ENCODE measurements around the gene RAN.
A peak's percentile ranks its signal among the peaks of the same experiment; 100 is the strongest.
"Not testable (repeated sequence)": the region's sequence is repeated elsewhere in the genome, so short reads cannot be mapped to it uniquely, and the experiment has no call there.

The RAN gene

DNA sequence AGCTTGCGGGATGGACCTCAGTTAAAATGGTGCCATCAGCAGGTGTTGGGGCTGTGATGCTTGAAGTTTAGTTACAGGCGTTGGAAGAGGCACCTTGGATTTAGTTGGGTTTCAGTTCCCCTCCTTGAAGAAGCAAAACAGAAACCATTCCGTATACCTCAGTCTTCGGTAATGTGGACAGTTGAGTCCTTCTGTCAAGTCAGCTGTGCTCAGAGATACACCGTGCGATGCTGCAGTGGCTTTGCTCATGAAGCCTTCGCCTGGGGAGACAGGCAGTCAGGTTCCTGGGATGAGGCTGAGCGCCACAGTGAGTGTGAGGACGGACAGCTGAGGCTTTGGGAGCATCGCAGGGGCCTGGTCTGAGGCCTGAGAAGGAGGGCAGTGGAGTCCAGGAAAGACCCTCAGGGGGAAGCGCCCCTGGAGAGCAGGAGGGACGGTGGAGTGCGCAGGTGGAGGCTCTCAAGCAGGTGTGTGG lies 7.4 kb downstream of the RAN start:
- Mint-ChIP-seq H3K4me1 (ENCODE audit: low read depth) (peaks cover 64% of the 10 kb centered on the region), H3K27ac (peak overlapping the region; percentile 77), H3K27me3 (no peaks in the 10 kb centered on the region), H3K36me3 (ENCODE audit: low read depth) (peaks cover 47% of the 10 kb centered on the region), H3K9me3 (no peaks in the 10 kb centered on the region), H3K4me3 (no peak overlapping the region)
- no peak for DNase-seq

- Mint-ChIP-seq H3K27me3 (no peaks in the 10 kb centered on the region), H3K9me3 (no peaks in the 10 kb centered on the region), H3K27ac (peak overlapping the region; percentile 79), H3K36me3 (ENCODE audit: low read depth) (peaks cover 40% of the 10 kb centered on the region), H3K4me1 (ENCODE audit: low read depth) (peaks cover 58% of the 10 kb centered on the region), H3K4me3 (peak overlapping the region; percentile 43)
- peak; percentile 39 for DNase-seq
Measured at GRCh38 chr12:130879781-130880389, 8.0 kb downstream of the RAN start.

DNA sequence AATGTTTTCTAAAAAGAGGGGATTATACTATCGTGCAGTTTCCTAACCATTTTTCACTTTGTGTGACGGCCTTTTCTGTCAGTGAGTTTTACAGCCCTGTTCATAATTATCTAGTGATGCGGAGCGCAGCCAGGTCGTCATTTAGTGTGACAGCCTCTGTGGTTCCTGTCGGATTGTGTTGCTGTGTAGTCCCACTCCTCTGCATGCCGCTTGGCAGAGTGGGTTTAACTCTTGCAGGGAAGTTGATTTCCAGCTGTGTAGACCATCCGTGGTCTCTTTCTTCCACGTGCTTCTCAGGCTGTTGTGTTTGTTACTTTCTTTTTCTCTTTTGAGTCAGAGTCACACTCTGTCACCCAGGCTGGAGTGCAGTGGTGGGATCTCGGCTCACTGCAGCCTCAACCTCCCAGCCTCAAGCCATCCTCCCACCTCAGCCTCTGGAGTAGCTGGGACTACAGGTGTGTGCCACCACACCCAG lies 8.6 kb downstream of the RAN start:
- no peaks in the 10 kb centered on the region for H3K27me3 Mint-ChIP-seq
- DNase-seq = peak; percentile 38
- H3K27ac Mint-ChIP-seq = peak overlapping the region; percentile 79
- peak overlapping the region; percentile 43 for H3K4me3 Mint-ChIP-seq
- H3K4me1 Mint-ChIP-seq (ENCODE audit: low read depth) = peaks cover 53% of the 10 kb centered on the region
- no peaks in the 10 kb centered on the region for H3K9me3 Mint-ChIP-seq
- H3K36me3 Mint-ChIP-seq (ENCODE audit: low read depth) = peaks cover 35% of the 10 kb centered on the region

- no peaks in the 10 kb centered on the region for H3K27me3 Mint-ChIP-seq
- H3K27ac Mint-ChIP-seq = peak overlapping the region; percentile 79
- peaks cover 29% of the 10 kb centered on the region for H3K36me3 Mint-ChIP-seq (ENCODE audit: low read depth)
- H3K4me1 Mint-ChIP-seq (ENCODE audit: low read depth) = peaks cover 47% of the 10 kb centered on the region
- DNase-seq = no peak
- no peaks in the 10 kb centered on the region for H3K9me3 Mint-ChIP-seq
- no peak overlapping the region for H3K4me3 Mint-ChIP-seq
Measured at GRCh38 chr12:130881046-130881445, 9.2 kb downstream of the RAN start.

GRCh38 chr12:130881548-130881947 lies 9.7 kb downstream of the RAN start:
- Mint-ChIP-seq H3K4me1 (ENCODE audit: low read depth) (peaks cover 42% of the 10 kb centered on the region), H3K36me3 (ENCODE audit: low read depth) (peaks cover 24% of the 10 kb centered on the region), H3K27me3 (no peaks in the 10 kb centered on the region), H3K9me3 (no peaks in the 10 kb centered on the region), H3K4me3 (no peak overlapping the region), H3K27ac (no peak overlapping the region)
- DNase-seq = no peak

- H3K36me3 Mint-ChIP-seq (ENCODE audit: low read depth); H3K4me1 Mint-ChIP-seq (ENCODE audit: low read depth); H3K27me3 Mint-ChIP-seq; H3K9me3 Mint-ChIP-seq; H3K27ac Mint-ChIP-seq; H3K4me3 Mint-ChIP-seq; DNase-seq: not testable (repeated sequence)
Measured at GRCh38 chr12:130887190-130887589, 15.3 kb downstream of the RAN start.

DNA sequence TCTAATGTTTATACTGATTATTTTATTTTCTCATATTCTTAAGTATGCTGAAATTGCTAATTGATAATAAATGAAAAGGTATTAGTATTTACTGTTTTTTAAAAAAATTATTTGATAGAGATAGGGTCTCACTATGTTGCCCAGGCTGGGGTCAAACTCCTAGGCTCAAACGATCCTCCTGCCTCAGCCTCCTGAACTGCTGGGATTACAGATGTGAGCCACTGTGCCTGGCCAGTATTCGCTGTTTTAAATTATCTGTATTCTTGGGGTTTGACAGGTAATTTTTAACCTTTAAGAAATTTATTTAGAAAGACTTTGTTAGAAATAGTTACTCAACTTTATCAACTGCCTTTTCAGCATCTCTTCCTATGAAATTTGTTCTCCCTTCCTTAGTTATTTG lies 32.2 kb downstream of the RAN start:
- Mint-ChIP-seq H3K4me3 (no peak overlapping the region), H3K27me3 (peaks cover 15% of the 10 kb centered on the region), H3K27ac (no peak overlapping the region), H3K9me3 (no peaks in the 10 kb centered on the region), H3K36me3 (ENCODE audit: low read depth) (no peaks in the 10 kb centered on the region), H3K4me1 (ENCODE audit: low read depth) (no peaks in the 10 kb centered on the region)
- no peak for DNase-seq

DNA sequence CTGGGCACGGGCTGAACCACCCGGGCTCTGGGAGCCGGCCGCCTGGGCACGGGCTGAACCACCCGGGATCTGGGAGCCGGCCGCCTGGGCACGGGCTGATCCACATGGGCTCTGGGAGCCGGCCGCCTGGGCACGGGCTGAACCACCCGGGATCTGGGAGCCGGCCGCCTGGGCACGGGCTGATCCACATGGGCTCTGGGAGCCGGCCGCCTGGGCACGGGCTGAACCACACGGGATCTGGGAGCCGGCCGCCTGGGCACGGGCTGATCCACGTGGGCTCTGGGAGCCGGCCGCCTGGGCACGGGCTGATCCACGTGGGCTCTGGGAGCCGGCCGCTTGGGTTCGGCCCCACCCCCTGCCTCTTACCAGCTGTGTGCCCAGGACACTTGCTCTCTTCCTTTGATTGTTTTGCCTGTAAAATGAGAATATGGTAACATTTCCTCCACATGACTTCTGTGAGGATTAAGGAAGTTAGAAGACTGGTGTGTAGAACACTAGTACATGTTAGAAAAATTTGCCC lies 33.1 kb downstream of the RAN start:
- H3K4me3 Mint-ChIP-seq; H3K4me1 Mint-ChIP-seq (ENCODE audit: low read depth); H3K27ac Mint-ChIP-seq; H3K36me3 Mint-ChIP-seq (ENCODE audit: low read depth); DNase-seq; H3K9me3 Mint-ChIP-seq: not testable (repeated sequence)
- peaks cover 24% of the 10 kb centered on the region for H3K27me3 Mint-ChIP-seq

DNA sequence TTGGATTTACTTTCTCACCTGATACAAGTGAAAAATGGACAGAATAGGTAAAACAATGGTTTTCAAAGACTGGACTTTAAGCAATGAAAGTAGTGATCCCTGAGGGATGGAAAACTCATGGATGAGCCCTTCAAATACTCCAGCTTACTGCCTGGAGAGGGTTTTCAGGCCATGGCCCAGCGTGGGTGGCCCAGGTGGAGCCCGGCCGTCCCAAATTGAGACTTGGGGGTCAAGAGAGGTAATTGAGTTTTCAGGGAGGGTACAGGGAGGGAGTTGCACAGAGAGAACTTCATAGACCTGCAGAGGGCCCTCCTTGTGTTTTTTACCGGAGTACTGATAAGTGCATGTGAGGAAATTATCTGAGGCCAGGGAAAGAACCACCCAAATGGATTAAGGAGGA lies 37.2 kb downstream of the RAN start:
- no peak overlapping the region for H3K27ac Mint-ChIP-seq

DNA sequence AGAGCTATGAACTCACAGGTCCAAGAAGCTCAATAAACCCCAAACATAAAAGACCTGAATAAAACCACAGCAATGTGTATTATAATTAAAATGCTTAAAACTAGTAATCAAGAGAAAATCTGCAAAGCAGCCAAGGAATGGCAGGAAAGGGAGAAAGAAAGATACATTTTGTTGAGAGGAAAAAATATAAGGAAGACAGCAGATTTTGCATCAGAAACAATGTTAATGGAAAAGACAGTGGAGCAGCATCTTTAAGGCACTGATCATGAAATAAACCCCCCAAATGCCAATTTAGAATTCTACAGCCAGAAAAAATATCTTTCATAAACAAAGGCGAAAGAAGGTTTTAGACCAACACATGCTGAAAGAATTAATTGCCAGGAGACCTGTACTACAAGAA lies 39.3 kb downstream of the RAN start:
- no peaks in the 10 kb centered on the region for H3K36me3 Mint-ChIP-seq (ENCODE audit: low read depth)
- H3K4me1 Mint-ChIP-seq (ENCODE audit: low read depth) = no peaks in the 10 kb centered on the region
- H3K27me3 Mint-ChIP-seq = peaks cover 53% of the 10 kb centered on the region
- H3K27ac Mint-ChIP-seq = no peak overlapping the region
- no peak for DNase-seq
- H3K9me3 Mint-ChIP-seq = peaks cover 17% of the 10 kb centered on the region
- no peak overlapping the region for H3K4me3 Mint-ChIP-seq

More for the DNA sequence above, 37.2 kb downstream of the RAN start:
- no peak for DNase-seq
- Mint-ChIP-seq H3K4me3 (no peak overlapping the region), H3K27me3 (peaks cover 46% of the 10 kb centered on the region), H3K36me3 (ENCODE audit: low read depth) (no peaks in the 10 kb centered on the region), H3K4me1 (ENCODE audit: low read depth) (no peaks in the 10 kb centered on the region), H3K9me3 (peaks cover 17% of the 10 kb centered on the region)

GRCh38 chr12:130911933-130912332 lies 40.1 kb downstream of the RAN start:
- Mint-ChIP-seq H3K27me3 (peaks cover 59% of the 10 kb centered on the region), H3K9me3 (peaks cover 17% of the 10 kb centered on the region)

DNA sequence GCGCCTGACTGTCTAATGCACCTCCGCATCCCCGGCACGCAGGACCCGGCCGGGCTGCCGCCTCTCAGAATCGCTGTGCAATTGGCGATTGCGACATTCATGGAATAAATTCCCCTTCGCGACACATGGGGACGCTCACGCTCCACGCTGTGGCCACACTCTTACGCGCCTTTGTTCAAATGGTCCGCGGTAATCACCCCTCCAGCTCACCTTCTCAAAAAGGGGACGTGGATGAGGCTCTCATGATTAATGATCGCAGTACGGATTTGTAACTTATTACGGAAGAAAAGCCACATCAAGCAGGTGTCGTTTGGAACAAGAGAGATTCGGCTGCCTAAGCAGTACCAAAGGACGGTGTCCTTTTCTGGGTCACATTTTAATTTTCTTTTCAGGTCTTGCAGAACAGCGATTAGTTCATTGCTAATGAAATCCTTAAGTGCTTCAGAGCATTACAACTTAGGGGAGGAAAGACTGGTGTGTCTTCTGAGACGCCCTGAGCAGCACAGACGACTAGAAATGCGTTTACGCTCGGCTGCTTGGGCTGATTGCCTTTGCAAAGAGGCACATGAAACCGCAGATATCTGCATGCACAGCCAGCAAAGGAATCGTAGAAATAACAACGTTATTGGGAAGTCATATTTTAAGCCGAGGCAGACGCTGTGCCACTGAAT lies 44.5 kb downstream of the RAN start:
- H3K4me3 Mint-ChIP-seq = no peak overlapping the region
- no peak for DNase-seq
- no peaks in the 10 kb centered on the region for H3K36me3 Mint-ChIP-seq (ENCODE audit: low read depth)
- H3K4me1 Mint-ChIP-seq (ENCODE audit: low read depth) = no peaks in the 10 kb centered on the region
- H3K27ac Mint-ChIP-seq = no peak overlapping the region
- peaks cover 11% of the 10 kb centered on the region for H3K9me3 Mint-ChIP-seq
- peaks cover 66% of the 10 kb centered on the region for H3K27me3 Mint-ChIP-seq

More at GRCh38 chr12:130911933-130912332, 40.1 kb downstream of the RAN start:
- DNase-seq = no peak
- no peak overlapping the region for H3K27ac Mint-ChIP-seq
- no peaks in the 10 kb centered on the region for H3K4me1 Mint-ChIP-seq (ENCODE audit: low read depth)
- no peak overlapping the region for H3K4me3 Mint-ChIP-seq
- no peaks in the 10 kb centered on the region for H3K36me3 Mint-ChIP-seq (ENCODE audit: low read depth)

DNA sequence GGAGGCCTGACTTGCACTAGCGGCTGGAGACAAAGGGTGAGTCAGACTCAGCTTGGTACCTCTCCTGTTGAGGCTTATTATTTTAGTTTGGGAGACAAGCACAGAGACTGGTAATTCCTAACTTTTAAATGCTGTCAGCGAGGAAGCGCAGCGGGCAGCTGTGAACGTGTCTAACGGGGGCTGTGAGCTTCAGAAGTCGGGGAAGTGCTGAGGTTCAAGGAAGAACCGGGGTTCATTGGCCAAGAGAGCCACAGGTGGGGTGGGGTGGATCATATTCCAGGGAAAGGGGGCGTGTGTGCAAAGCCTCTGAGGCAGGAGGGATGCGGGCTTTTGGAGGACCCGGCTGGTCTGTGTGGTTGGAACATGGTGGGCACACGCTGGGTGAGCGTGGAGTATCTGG lies 45.7 kb downstream of the RAN start:
- Mint-ChIP-seq H3K4me3 (no peak overlapping the region), H3K27ac (no peak overlapping the region), H3K9me3 (no peaks in the 10 kb centered on the region)

GRCh38 chr12:130919086-130919485 lies 47.2 kb downstream of the RAN start:
- Mint-ChIP-seq H3K9me3 (no peaks in the 10 kb centered on the region), H3K4me3 (no peak overlapping the region), H3K27me3 (peaks cover 56% of the 10 kb centered on the region), H3K4me1 (ENCODE audit: low read depth) (no peaks in the 10 kb centered on the region), H3K27ac (no peak overlapping the region), H3K36me3 (ENCODE audit: low read depth) (no peaks in the 10 kb centered on the region)
- no peak for DNase-seq

More for the DNA sequence above, 45.7 kb downstream of the RAN start:
- no peak for DNase-seq
- no peaks in the 10 kb centered on the region for H3K4me1 Mint-ChIP-seq (ENCODE audit: low read depth)
- no peaks in the 10 kb centered on the region for H3K36me3 Mint-ChIP-seq (ENCODE audit: low read depth)
- H3K27me3 Mint-ChIP-seq = peaks cover 61% of the 10 kb centered on the region

DNA sequence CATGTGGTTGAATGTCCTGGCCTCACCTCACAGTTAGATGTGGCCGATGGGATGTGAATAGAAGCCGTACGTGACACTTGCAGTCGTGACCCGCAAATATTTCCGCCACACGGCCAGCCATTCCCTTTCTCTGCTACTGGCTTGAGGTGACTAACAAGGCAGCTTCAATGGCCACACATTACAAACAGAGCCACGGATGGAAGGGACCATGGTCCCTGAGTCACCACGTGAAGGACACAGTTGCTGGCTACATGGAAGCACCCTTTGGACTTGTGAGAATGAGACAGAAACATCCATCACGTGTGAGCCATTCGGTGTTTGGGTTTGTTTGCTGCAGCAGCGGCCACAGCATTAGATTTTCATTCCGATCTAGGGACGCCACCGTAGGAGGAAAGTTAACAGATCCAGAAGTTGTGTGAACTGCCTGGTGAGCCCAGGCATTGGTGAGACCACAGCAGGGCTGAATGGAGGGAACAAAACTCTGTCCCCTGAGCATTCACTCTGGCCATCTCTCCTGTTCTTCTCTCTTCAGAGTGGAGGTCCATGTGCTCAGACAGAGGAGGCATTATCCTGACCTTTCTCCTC lies 48.3 kb downstream of the RAN start:
- Mint-ChIP-seq H3K27ac (no peak overlapping the region), H3K4me1 (ENCODE audit: low read depth) (no peaks in the 10 kb centered on the region), H3K9me3 (no peaks in the 10 kb centered on the region), H3K36me3 (ENCODE audit: low read depth) (no peaks in the 10 kb centered on the region), H3K4me3 (no peak overlapping the region), H3K27me3 (peaks cover 55% of the 10 kb centered on the region)
- DNase-seq = no peak
